Nucleus accumbens (tissue), 56 donors: ENCODE measurements around the gene FZD4.
"Not testable (repeated sequence)": the region's sequence is repeated elsewhere in the genome, so short reads cannot be mapped to it uniquely, and the experiment has no call there.

ENCODE experiments used
- DNase-seq, 56 donors: peaks; one replicate each; lab custom pipeline; 2025; lab: John Stamatoyannopoulos, UW

FZD4 gene

DNA sequence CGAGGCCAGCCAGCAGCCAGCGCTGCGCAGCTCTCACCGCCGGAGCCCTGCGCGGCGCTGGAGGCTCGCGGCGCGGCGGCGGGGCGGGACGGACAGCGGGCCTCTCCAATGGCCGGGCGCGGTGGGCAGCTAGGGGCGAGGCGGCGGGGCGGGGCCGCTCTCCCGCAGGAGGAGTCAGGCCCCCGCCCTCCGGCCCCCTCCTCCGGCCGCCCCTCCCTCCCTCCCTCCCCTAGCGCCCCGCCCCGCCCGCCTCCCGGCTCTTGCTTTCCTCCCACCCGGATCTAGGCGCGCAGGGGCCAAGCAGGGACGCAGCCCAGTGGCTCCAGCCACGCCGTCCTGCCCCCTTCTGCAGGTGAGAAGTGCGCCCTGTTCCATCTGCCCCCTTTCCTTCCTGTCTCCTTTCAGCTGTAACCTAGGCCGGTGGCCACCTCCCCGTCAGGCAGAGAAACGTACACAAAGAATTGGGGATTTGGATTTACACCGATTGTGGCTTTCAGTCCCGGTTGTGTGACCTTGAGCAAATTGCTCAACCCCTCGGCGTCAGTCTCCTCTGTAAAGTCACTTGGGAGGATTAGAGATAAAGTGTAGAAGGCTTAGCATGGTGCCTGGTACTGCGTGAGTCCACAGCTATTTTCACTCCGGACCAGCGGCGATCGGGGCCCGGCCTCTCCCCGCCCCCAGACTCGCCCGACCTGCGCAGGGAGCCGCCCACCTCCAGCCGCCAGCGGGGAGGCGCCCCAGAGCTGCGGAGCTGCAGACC is at the start of gene FZD4:
TSS of gene FZD4 (minus strand) at position 35 of the 760 bp plus-strand sequence. CDS start 310 bp downstream, outside the sequence.
- peak in 54 of 56 donors; percentile 22 to 89 (median 73) for DNase-seq

DNA sequence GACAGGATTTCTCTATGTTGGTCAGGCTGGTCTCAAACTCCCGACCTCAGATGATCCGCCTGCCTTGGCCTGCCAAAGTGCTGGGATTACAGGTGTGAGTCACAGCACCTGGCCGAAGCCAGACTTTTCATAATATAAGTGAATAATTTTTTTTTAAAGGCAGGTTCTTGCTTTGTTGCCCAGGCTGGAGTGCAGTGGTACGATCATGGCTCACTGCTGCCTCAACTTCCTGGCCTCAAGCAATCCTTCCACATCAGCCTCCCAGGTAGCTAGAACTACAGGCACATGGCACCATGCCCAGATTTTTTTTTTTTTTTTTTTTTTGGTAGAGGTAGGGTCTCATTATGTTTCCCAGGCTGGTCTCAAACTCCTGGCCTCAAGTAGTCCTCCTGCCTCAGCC is 49.1 kb upstream of the FZD4 start:
- DNase-seq, result not testable (repeated sequence)

- no peak for DNase-seq
Observed at GRCh38 chr11:87002918-87003317, 47.7 kb upstream of the FZD4 start.

- DNase-seq, result no peak
Observed at GRCh38 chr11:86999859-87000753, 44.9 kb upstream of the FZD4 start.

DNA sequence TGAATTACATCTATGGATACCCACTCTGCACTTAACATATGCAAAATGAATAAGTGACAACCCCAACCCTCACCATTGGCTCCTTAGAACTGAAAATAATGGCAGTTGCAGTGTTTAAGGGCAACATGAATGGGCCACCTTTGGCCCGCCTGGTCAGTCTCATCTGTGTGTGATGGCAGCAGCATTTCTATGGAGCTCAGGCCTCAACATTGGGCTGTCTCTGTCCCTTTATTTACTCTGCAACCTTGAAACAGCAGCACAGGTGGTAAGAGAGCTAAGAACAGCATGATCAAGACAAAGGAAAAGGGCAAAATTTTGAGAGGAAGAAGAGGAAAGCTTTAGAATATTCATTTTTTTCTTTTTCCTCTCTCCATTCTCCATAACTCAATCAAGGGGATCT is 44.2 kb upstream of the FZD4 start:
- no peak for DNase-seq

GRCh38 chr11:86996953-86997570 is 41.9 kb upstream of the FZD4 start:
- DNase-seq, result no peak

DNA sequence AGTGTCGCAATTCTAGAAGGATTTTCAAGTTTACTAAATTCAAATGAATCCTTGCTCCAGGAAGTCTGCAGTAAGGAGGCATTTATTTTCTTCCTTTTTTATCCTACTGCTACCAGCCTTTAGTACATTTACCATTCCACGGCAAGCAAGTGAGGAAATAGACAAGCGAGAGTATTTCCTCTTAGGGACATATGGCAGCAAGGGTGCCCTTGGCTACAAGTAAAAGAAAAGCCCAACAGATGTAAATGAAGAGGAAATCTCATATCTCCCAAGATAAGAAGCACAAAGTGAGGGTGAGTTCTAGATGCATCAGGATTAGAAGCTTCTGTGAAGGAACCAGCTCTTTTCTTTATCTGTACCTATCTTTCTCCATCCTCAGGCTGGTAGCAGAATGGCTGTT is 37.8 kb upstream of the FZD4 start:
- no peak for DNase-seq

- not testable (repeated sequence) for DNase-seq
Observed at GRCh38 chr11:86992340-86992739, 37.1 kb upstream of the FZD4 start.

DNA sequence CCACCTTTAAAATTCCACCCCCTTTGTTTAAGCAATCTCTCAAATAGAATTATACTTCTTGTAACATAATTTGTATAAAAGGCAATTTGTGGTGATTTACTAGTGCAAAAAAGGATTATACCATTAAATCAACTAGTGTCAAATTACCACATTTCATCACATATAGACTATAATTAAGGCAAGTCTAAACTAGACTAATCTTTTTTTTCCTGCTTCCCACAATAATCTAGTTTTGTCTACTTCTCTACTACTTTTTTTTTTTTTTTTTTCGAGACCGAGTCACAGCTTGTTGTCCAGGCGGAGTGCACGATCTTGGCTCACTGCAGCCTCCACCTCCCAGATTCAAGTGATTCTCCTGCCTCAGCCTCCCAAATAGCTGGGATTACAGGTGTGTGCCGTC is 36.1 kb upstream of the FZD4 start:
- no peak for DNase-seq

GRCh38 chr11:86990515-86990914 is 35.3 kb upstream of the FZD4 start:
- no peak for DNase-seq

DNA sequence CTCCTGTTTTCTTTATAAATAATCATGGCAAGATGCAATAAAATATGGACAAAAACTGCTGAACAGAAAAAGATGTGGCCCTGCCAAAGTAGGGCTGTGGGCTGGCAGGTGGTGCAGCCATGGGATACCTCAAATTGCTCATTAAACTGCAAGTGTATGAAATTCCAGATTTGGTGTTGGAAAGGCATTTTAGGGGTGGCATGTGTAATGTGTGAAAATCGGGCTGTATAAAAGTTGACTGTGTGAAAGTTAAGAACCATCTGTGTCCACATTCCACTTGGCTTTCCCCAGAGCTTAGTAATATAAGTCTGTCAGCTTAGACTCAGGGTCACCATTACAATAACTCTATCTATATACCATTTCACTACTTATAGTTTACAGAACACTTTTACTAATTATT is 34.8 kb upstream of the FZD4 start:
- no peak for DNase-seq

GRCh38 chr11:86988351-86988881 is 33.2 kb upstream of the FZD4 start:
- DNase-seq, result no peak

DNA sequence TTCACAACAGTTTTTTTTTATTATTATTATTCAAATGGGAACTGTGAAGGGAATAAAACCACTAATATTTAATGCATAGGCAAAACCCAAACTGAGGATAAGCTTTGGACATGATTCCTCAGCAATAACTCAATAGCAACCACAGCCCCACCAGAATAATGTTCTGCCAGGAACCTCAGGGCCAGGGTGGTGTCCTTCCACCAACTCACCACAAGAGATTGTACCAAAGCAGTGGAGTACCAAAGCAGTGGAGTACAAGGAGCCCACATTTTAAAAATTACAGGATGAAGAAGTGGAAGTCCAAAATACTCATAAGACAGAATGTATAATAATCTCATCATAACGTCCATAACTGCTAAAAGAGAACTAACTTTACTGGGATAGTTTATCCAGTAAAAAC is 32.5 kb upstream of the FZD4 start:
- no peak for DNase-seq

- no peak for DNase-seq
Observed at GRCh38 chr11:86984701-86985100, 29.5 kb upstream of the FZD4 start.

DNA sequence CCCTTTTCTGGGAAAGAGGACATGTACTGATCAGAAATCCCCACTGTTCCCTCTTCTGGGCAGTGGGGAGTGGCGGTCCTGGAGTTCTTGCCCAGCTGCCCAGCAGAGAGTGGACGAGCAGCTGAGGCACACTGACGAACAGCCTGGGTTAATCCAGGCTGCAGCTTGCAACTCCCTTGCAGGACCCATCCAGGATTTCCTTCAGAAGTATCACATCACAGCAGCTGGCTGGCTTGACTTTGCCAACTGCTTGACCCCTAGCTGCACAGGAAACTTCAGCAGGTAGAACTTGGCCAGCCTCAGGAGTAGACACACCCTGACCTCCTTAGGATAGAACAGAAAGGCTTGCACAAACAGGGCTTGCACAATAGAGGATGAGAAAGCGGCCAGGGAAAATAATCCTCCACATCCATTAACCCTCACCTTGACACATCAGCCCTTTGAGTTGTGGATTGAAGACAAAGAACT is 27.9 kb upstream of the FZD4 start:
- no peak for DNase-seq

DNA sequence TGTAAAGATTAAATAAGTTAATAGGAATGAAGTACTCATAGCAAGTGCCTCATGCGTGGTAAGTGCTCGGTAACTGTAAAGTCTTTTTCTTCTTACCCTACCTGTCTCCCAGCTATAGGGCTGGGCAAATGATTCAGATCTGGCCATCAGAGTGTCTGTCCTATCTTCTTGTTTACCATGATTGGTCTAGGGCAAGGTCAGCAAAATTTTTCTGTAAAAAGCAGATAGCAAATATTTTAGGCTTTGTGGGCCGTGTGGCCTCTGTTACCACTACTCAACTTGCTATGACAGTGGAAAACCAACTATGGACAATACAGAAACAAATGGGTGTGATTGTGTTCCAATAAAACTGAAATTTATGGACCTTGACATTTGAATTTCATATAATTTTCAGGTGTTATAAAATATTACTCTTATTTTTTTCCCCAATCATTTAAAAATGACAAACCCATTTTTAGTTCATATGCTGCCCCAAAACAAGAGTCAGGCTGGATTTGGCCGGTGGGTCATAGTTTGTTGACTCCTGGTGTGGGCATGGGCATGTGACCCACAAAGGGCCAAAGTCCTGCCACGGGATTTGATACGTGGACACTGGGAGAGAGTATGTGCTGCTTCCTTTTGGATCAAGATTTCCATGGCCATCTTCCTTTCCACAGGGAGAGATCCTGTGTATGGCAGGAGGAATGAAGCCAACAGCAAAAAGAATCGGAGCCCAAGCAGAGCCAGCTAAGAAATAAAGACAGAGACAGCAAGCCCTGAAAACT is 26.8 kb upstream of the FZD4 start:
- DNase-seq, result no peak

- DNase-seq, result no peak
Observed at GRCh38 chr11:86980086-86980796, 25.0 kb upstream of the FZD4 start.

DNA sequence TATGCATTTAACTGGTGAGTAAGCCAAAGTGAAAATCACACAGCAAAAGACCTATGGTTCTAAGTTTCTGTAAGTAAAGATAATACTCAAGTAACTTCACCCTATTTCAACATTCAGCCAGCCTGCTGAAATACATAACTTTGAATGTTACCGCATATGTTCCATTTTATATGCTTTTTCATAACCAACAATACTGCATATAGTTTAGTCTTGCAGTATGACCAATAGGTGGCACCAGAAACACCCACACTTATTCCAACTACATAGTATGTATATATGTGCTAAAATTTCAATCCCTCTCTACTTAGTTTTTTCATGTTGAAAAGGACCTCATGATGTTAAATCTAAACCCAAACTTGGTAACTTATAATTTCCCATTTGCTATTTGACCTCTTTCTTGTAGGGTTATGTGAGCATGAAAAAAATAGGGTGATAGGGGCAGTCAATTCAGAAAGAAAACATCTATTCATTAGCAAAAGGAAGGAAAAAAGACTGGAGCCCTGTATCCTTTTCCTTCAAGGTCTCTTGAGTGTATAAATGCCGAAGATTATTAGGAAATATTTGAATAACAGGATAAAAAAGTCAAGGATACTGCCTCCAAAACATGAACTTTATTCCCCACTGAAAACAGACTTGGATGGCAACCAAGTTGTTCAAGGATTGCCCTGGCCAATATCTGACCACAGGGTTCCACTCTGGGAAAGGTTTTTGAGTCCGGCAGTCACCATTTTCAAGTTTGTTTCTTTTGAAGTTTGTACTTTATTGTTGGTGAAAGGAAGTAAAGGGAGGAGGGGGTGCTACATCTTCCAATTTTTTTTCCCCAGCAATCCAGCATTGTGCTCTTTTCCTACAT is 23.8 kb upstream of the FZD4 start:
- no peak for DNase-seq

DNA sequence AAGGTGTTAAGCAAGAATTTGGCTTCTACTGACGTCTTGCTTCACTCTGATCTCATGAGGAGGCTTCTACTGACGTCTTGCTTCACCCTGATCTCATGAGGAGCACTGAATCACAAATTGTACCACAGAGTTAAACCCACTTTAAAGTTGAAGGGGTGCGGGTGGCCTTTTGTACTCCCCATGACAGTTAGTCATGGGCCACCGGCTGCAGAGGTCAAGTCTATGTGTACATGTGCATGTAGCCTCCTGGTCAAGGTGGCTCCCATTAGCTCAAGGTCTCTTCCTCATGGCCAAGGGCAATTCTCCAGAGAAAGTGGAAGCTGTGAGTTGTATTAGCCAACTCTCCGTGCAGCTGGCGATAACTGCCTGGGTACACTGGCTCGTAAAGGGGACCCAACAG is 23.1 kb upstream of the FZD4 start:
- DNase-seq, result no peak
